HL-60 (cell line): ENCODE results near the gene SFTPB.
A peak's percentile ranks its signal among the peaks of the same experiment; 100 is the strongest.

ENCODE experiments used
- DNase-seq, 2 experiments: peaks; one replicate each; pipeline ENCODE4 v3.0.0-alpha.2; 2010 to 2020; ENCODE audit warnings: low read depth in 1 of 2, low spot score in 1 of 2
- H3K27ac ChIP-seq: fragments of 250-450 bp; sonication (Bioruptor Pico); replicated peaks from 2 replicates; pipeline ENCODE4 v1.5.1; 2020; ENCODE audit warnings: mild to moderate bottlenecking, moderate library complexity
- H3K27me3 ChIP-seq: fragments of 250-450 bp; sonication (Bioruptor Pico); 2 replicates; pipeline ENCODE4 v1.5.1; 2021; ENCODE audit warnings: mild to moderate bottlenecking, moderate library complexity; ENCODE audit not compliant: insufficient read depth, poor library complexity, severe bottlenecking
- H3K4me3 ChIP-seq: replicated peaks from 2 replicates; pipeline ENCODE4 v1.5.1; 2011; ENCODE audit warnings: mild to moderate bottlenecking, control low read depth, low read length; ENCODE audit not compliant: insufficient read depth
- GABPA ChIP-seq: IDR thresholded peaks from 2 replicates; pipeline ENCODE4 v1.6.1; 2012; ENCODE audit warnings: low read depth
- POLR2AphosphoS5 ChIP-seq: IDR thresholded peaks from 2 replicates; pipeline ENCODE4 v1.6.1; 2012; ENCODE audit warnings: low read depth
- SPI1 ChIP-seq: IDR thresholded peaks from 2 replicates; pipeline ENCODE4 v1.6.1; 2012; ENCODE audit warnings: low read depth, mild to moderate bottlenecking, borderline replicate concordance
- TF ChIP-seq, protein P1 (sequence below): IDR thresholded peaks from one replicate; pipeline ENCODE4 v1.5.1; 2011; ENCODE audit warnings: low read length, control low read depth, inconsistent platforms; ENCODE audit not compliant: insufficient read depth
- TF ChIP-seq, protein P2 (sequence below): IDR thresholded peaks from 2 replicates; pipeline ENCODE4 v1.6.1; 2012; ENCODE audit warnings: low read depth; ENCODE audit not compliant: insufficient replicate concordance

The SFTPB gene

DNA sequence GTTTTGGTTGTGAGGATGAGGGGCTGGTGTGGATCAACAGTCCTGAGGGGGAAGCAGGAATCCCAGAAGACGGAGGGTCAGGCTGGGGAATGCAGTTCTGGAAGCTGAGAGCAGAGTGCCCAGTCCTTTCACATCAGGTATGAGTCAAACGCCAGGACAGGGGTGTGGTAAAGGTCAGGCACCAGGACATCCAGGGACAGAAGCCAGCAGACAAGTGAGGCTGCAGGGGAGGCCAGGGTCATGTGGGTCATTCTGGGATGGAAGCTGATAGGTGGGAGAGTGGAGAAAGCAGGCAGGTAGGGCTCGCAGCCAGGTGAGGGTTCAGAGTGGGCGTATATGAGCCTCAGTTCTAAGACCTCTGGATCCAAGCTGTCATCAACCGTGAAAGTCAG lies 13.4 kb upstream of the SFTPB start:
- H3K27ac ChIP-seq: no peak overlapping the region
- no peak for DNase-seq
- no peak overlapping the region for H3K4me3 ChIP-seq
- TF ChIP-seq, protein P1, sequence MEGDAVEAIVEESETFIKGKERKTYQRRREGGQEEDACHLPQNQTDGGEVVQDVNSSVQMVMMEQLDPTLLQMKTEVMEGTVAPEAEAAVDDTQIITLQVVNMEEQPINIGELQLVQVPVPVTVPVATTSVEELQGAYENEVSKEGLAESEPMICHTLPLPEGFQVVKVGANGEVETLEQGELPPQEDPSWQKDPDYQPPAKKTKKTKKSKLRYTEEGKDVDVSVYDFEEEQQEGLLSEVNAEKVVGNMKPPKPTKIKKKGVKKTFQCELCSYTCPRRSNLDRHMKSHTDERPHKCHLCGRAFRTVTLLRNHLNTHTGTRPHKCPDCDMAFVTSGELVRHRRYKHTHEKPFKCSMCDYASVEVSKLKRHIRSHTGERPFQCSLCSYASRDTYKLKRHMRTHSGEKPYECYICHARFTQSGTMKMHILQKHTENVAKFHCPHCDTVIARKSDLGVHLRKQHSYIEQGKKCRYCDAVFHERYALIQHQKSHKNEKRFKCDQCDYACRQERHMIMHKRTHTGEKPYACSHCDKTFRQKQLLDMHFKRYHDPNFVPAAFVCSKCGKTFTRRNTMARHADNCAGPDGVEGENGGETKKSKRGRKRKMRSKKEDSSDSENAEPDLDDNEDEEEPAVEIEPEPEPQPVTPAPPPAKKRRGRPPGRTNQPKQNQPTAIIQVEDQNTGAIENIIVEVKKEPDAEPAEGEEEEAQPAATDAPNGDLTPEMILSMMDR: no peak
- TF ChIP-seq POLR2AphosphoS5: no peak
- TF ChIP-seq GABPA: no peak
- H3K27me3 ChIP-seq: no peaks in the 10 kb centered on the region

DNA sequence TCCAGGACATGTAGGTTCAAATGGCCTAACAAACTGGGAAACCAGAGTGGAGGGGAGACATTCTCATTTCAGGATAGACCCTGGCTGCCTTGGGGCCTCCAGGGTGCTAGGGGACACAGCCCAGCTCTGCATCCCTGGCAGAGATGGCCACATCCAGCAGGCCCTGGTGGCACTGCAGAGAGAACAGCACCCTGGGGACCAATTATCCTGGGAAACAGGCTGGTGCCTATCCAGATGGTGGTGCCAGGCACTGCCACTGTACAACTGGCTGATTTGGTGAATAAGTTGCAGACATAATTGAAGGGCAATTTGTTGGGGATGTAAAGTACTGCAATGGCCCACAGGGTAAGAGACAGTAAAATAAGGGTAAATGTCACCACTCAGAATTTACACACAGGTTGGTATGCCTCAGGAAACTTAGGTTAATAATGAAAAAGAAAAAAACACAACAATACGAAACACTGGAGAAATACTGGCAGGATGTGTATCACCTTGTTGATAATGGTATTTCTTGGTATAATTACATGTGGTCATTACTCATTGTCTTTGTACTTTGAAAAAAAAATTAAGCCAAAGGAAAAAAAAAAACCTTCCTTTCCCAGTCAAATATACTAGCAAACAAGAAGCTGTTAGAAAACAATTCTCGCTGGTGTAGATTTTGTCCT lies 12.8 kb upstream of the SFTPB start:
- no peak for DNase-seq
- TF ChIP-seq SPI1: no peak
- TF ChIP-seq, protein P1: no peak
- TF ChIP-seq, protein P2, sequence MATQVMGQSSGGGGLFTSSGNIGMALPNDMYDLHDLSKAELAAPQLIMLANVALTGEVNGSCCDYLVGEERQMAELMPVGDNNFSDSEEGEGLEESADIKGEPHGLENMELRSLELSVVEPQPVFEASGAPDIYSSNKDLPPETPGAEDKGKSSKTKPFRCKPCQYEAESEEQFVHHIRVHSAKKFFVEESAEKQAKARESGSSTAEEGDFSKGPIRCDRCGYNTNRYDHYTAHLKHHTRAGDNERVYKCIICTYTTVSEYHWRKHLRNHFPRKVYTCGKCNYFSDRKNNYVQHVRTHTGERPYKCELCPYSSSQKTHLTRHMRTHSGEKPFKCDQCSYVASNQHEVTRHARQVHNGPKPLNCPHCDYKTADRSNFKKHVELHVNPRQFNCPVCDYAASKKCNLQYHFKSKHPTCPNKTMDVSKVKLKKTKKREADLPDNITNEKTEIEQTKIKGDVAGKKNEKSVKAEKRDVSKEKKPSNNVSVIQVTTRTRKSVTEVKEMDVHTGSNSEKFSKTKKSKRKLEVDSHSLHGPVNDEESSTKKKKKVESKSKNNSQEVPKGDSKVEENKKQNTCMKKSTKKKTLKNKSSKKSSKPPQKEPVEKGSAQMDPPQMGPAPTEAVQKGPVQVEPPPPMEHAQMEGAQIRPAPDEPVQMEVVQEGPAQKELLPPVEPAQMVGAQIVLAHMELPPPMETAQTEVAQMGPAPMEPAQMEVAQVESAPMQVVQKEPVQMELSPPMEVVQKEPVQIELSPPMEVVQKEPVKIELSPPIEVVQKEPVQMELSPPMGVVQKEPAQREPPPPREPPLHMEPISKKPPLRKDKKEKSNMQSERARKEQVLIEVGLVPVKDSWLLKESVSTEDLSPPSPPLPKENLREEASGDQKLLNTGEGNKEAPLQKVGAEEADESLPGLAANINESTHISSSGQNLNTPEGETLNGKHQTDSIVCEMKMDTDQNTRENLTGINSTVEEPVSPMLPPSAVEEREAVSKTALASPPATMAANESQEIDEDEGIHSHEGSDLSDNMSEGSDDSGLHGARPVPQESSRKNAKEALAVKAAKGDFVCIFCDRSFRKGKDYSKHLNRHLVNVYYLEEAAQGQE: no peak
- no peak for TF ChIP-seq POLR2AphosphoS5
- H3K27ac ChIP-seq: no peak overlapping the region
- H3K27me3 ChIP-seq: no peaks in the 10 kb centered on the region
- no peak overlapping the region for H3K4me3 ChIP-seq

DNA sequence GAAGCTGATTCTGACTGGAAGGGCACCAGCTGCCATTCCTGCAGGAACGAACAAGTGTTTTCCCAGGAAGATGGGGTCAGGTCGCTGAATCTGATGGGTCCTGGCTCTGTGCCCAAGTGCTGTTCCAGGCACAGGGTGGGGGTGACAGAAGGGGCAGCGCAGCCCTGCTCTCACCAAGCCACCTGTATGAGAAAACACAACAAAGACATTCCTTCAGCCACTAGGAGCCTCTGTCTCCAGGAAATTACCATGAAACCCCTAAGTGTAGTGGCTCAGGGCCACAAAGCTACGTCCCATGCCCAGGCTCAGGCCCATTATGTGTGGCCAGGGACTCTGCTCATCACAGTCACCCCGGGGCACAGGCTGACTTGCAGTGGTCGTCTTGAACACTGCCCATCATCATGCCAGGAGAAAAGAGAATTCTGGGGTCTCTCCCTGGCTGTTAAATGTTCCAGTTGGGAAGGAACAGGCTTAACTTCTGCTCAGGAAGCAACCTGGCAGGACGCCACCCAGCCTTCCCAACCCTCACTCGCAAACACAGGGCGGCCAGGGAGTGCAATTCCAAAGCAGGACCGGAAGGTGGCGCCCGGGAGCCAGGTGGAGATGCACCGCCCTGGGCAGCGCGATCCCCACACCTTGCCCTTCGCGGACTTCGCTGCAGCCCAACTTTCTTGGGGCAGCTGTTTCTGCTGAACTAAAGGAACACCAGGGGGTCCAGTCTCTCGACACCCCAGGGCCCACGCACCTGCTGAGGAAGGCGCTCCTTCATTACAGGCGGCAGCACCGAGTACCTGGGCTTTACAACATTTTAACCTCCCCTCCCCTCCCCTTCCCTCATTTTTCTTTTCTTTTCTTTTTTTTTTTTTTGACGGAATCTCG lies 11.0 kb upstream of the SFTPB start:
- no peak overlapping the region for H3K4me3 ChIP-seq
- TF ChIP-seq GABPA (no peak), POLR2AphosphoS5 (no peak)
- TF ChIP-seq, protein P1: peak; percentile 93
- H3K27me3 ChIP-seq: no peaks in the 10 kb centered on the region
- peak; percentile 61 to 80 for DNase-seq
- H3K27ac ChIP-seq: peak overlapping the region; percentile 25

DNA sequence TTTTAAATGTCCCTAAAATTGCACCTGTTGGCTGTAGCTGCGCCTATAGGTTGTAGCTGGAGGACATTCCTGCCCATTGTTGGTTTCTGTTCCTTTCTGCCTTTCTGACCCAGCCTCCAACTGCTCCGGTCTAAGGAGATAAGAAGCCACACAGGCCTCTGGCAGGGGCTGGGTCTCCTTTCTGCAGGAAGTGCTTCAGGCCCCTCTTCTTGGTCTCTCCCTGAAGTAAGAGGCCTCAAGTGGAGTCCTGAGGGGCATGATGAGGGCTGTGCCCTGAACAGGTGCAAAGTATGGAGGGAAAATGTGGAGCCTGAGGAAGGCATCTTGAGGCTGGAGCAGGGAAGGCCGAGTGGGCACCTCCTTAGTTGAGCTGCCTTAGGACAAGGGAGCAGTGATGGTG lies 10.4 kb upstream of the SFTPB start:
- no peak for DNase-seq
- TF ChIP-seq POLR2AphosphoS5 (no peak), SPI1 (no peak), GABPA (no peak)
- TF ChIP-seq, protein P1: no peak
- TF ChIP-seq, protein P2: no peak
- Histone ChIP-seq H3K4me3 (no peak overlapping the region), H3K27me3 (no peaks in the 10 kb centered on the region), H3K27ac (no peak overlapping the region; the same call in 1 of the 2 replicates)
